ENCODE results near the gene HDAC9. TPM values are rescaled to one million over a fixed set of nuclear protein-coding genes. Genes with fewer than 3 reads are reported as not detected.

The HDAC9 gene
- total RNA-seq, 2 donors from 2014 or later: 4.9 to 12.9 TPM

DNA sequence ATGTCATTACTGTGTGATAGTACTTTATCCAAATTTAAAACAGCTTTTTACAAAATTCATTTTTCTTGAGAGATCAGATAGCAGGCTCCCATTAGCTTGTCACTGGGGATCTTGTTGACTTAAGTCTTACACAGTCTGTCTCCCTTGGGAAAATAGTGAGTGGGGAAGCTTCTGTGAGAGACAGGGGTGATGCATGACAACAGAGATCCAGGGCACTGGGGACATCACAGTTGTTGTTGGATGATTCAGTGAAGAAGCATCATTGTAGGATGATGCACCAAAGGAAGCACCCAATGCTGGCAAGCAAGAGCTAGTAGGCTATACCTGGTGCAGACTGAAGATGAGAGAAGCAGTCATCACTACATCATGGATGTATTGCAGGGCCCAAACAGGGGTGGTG is 284.7 kb downstream of the HDAC9 start:
- no peak overlapping the region for H3K27ac ChIP-seq
- H3K4me3 ChIP-seq: no peak overlapping the region
- no peaks in the 10 kb centered on the region for H3K36me3 ChIP-seq (replicated peaks in 1 of 2; ENCODE audit: insufficient read depth in 1 of 2, low read depth in 2 of 2)
- no peaks in the 10 kb centered on the region for H3K4me1 ChIP-seq
- ATAC-seq: no peak
- TF ChIP-seq, protein P1, sequence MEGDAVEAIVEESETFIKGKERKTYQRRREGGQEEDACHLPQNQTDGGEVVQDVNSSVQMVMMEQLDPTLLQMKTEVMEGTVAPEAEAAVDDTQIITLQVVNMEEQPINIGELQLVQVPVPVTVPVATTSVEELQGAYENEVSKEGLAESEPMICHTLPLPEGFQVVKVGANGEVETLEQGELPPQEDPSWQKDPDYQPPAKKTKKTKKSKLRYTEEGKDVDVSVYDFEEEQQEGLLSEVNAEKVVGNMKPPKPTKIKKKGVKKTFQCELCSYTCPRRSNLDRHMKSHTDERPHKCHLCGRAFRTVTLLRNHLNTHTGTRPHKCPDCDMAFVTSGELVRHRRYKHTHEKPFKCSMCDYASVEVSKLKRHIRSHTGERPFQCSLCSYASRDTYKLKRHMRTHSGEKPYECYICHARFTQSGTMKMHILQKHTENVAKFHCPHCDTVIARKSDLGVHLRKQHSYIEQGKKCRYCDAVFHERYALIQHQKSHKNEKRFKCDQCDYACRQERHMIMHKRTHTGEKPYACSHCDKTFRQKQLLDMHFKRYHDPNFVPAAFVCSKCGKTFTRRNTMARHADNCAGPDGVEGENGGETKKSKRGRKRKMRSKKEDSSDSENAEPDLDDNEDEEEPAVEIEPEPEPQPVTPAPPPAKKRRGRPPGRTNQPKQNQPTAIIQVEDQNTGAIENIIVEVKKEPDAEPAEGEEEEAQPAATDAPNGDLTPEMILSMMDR (IDR thresholded peaks at IDR 0.05): no peak
- intact Hi-C loops (cut with DNase I): no loop called here
- H3K9me3 ChIP-seq: no peaks in the 10 kb centered on the region
- H3K27me3 ChIP-seq: no peaks in the 10 kb centered on the region
- no peak for DNase-seq

DNA sequence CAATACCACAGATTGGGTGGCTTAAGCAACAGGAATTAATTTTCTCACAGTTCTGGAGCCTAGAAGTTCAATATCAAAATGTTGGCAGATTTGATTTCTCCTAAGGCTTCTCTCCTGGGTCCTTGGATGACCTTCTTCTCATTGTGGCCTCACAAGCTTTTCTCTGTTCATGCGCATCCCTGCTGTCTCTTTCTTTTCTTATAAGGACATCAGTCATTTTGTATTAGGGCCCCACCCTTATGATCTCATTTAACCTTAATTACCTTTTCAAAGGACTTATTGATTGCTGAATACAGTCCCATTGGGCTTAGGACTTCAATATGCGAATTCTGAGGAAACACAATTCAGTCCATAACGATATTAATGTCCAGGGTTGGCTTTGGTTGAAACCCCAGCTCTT is 285.4 kb downstream of the HDAC9 start:
- no peak overlapping the region for H3K27ac ChIP-seq
- no peak overlapping the region for H3K4me3 ChIP-seq
- H3K9me3 ChIP-seq: no peaks in the 10 kb centered on the region
- ATAC-seq: no peak
- H3K4me1 ChIP-seq: no peaks in the 10 kb centered on the region
- no peak for TF ChIP-seq POLR2A (IDR thresholded peaks at IDR 0.05)
- TF ChIP-seq, protein P1 (IDR thresholded peaks at IDR 0.05): no peak
- no peaks in the 10 kb centered on the region for H3K27me3 ChIP-seq
- DNase-seq: no peak
- intact Hi-C loops (cut with DNase I): no loop called here
- 69 to 73% methylated on average over 3 of the region's 3 CpGs for WGBS, 2 donors
- no peaks in the 10 kb centered on the region for H3K36me3 ChIP-seq (replicated peaks in 1 of 2; ENCODE audit: insufficient read depth in 1 of 2, low read depth in 2 of 2)

DNA sequence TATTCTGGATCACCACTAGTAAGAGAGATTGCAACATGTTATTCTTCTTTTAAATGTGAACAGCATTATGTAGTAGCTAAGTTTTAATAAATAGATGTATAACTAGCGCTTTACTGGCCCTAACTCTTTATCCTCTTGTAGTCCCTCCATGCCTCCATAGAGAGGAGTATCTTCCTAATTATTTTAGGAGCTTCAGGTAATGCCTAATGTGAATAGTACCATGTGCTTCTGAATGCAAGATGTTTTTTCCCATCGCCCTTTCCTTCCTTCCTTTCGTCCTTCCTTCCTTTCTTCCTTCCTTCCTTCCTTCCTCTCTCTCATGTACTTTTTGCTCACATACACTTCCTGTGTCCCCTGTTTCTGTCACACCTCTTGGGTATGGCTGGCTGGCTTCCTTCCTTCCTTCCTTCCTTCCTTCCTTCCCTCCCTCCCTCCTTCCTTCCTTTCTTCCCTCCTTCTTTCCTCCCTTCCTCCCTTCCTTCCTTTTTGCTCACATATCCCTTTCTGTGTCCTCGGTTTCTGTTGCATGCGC is 290.7 kb downstream of the HDAC9 start:
- no peak for DNase-seq
- intact Hi-C loops (cut with DNase I): no loop called here
- no peaks in the 10 kb centered on the region for H3K36me3 ChIP-seq (replicated peaks in 1 of 2; ENCODE audit: insufficient read depth in 1 of 2, low read depth in 2 of 2)
- H3K4me3 ChIP-seq: no peak overlapping the region
- H3K9me3 ChIP-seq: no peaks in the 10 kb centered on the region
- no peak for ATAC-seq
- 57 to 76% methylated on average over 4 to 5 of the region's 5 CpGs for WGBS, 2 donors
- H3K27me3 ChIP-seq: no peaks in the 10 kb centered on the region
- TF ChIP-seq, protein P1 (IDR thresholded peaks at IDR 0.05): no peak
- TF ChIP-seq POLR2A (IDR thresholded peaks at IDR 0.05): no peak
- H3K4me1 ChIP-seq: no peaks in the 10 kb centered on the region
- no peak overlapping the region for H3K27ac ChIP-seq

DNA sequence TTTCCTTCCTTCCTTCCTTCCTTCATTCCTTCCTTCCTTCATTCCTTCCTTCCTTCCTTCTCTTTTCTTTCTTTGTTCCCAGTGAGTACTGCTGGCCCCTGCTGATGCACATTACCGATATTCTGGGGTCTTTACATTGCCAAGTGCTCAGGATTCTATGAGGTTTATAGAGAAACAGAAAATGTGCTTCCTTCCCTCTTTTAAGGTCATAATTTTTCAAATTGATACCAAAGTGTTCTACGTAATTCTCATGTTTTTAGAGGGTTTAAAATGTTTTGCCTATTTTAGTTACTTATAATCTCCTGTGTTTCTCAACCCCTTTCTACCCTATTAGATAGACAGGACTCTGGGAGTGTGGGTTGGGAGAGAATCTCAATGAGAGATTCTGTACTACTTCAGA is 291.2 kb downstream of the HDAC9 start:
- DNase-seq (no peak), ATAC-seq (no peak)
- TF ChIP-seq POLR2A (IDR thresholded peaks at IDR 0.05): no peak
- TF ChIP-seq, protein P1 (IDR thresholded peaks at IDR 0.05): no peak
- no peaks in the 10 kb centered on the region for H3K4me1 ChIP-seq
- no peak overlapping the region for H3K27ac ChIP-seq
- H3K9me3 ChIP-seq: no peaks in the 10 kb centered on the region
- no peaks in the 10 kb centered on the region for H3K27me3 ChIP-seq
- WGBS, 2 donors: 54 to 67% methylated on average over 2 of the region's 2 CpGs
- no peaks in the 10 kb centered on the region for H3K36me3 ChIP-seq (replicated peaks in 1 of 2; ENCODE audit: insufficient read depth in 1 of 2, low read depth in 2 of 2)
- no peak overlapping the region for H3K4me3 ChIP-seq
- intact Hi-C loops (cut with DNase I): no loop called here

DNA sequence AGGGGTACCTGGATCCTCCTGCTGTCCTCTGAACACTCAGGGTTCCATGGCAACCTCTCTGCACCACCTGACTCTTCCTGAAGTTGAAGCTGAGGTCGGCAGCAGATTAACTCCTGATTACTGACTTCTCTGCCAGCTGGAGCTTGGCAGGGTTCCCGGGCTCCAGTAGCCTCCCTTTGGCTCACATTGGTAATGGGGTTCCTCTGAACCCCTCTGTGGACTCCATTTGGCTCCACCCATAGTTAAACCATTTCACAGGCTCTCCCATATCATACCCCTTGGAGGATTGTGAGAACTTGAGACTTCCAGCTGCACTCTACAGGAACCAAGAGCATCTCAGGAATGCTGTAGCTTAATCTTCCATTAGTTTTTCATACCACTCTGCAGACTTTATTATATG is 292.5 kb downstream of the HDAC9 start:
- H3K4me3 ChIP-seq: no peak overlapping the region
- ATAC-seq (no peak), DNase-seq (peak in 1 of 4 donors; percentile 10)
- no peaks in the 10 kb centered on the region for H3K4me1 ChIP-seq
- H3K36me3 ChIP-seq (replicated peaks in 1 of 2; ENCODE audit: insufficient read depth in 1 of 2, low read depth in 2 of 2): no peaks in the 10 kb centered on the region
- H3K27me3 ChIP-seq: no peaks in the 10 kb centered on the region
- intact Hi-C loops (cut with DNase I): no loop called here
- no peak for TF ChIP-seq POLR2A (IDR thresholded peaks at IDR 0.05)
- TF ChIP-seq, protein P1 (IDR thresholded peaks at IDR 0.05): no peak
- H3K9me3 ChIP-seq: no peaks in the 10 kb centered on the region
- no peak overlapping the region for H3K27ac ChIP-seq
- 24 to 25% methylated on average over 2 of the region's 2 CpGs for WGBS, 2 donors
